Measurements from ENCODE around the gene SP5. TPM values are rescaled to one million over a fixed set of nuclear protein-coding genes. Genes with fewer than 3 reads are reported as not detected.
A peak's percentile ranks its signal among the peaks of the same experiment; 100 is the strongest.
"Not testable (repeated sequence)": the region's sequence is repeated elsewhere in the genome, so short reads cannot be mapped to it uniquely, and the experiment has no call there.

SP5 gene
- not detected for total RNA-seq

GRCh38 chr2:170715062-170715931, at the start of gene SP5:
TSS of gene SP5 (plus strand) at chr2:170715337. CDS start at chr2:170715513, 176 bp downstream.
- POLR2A ChIA-PET: interaction anchor here (0.6 kb wide), 1 partner anchor 197 kb away, joined by 3 read pairs; no protein-coding TSS in a partner anchor
- peaks cover 68% of the 10 kb centered on the region for H3K27me3 Mint-ChIP-seq
- no peaks in the 10 kb centered on the region for H3K9me3 Mint-ChIP-seq
- intact Hi-C loops (cut with micrococcal nuclease): loop anchor here (1.0 to 10.0 kb wide), 4 partner anchors 57 to 1370 kb away; partner anchors contain the start of genes DLX1, ERICH2 and GAD1
- peak; percentile 40 for DNase-seq
- CTCF ChIA-PET: interaction anchor here (1.1 to 3.1 kb wide), 6 partner anchors 36 to 354 kb away, joined by 4 to 18 read pairs (median 4); no protein-coding TSS in a partner anchor
- H3K4me1 Mint-ChIP-seq (ENCODE audit: low read depth): peaks cover 37% of the 10 kb centered on the region
- peaks cover 3% of the 10 kb centered on the region for H3K36me3 Mint-ChIP-seq
- H3K4me3 Mint-ChIP-seq: peak within 1 kb of the TSS; percentile 69
- H3K27ac Mint-ChIP-seq: no peak within 1 kb of the TSS

- POLR2A ChIA-PET: no interaction called here
- no peaks in the 10 kb centered on the region for H3K36me3 Mint-ChIP-seq
- no peak for DNase-seq
- H3K4me3 Mint-ChIP-seq: no peak overlapping the region
- peaks cover 13% of the 10 kb centered on the region for H3K27me3 Mint-ChIP-seq
- H3K27ac Mint-ChIP-seq: no peak overlapping the region
- H3K4me1 Mint-ChIP-seq (ENCODE audit: low read depth): no peaks in the 10 kb centered on the region
- no peaks in the 10 kb centered on the region for H3K9me3 Mint-ChIP-seq
- CTCF ChIA-PET: no interaction called here
- intact Hi-C loops (cut with micrococcal nuclease): no loop called here
Observed at GRCh38 chr2:170665743-170666142, 49.4 kb upstream of the SP5 start.

GRCh38 chr2:170669909-170670308, 45.2 kb upstream of the SP5 start:
- H3K4me3 Mint-ChIP-seq: no peak overlapping the region
- no peak for DNase-seq
- peaks cover 12% of the 10 kb centered on the region for H3K27me3 Mint-ChIP-seq
- no peaks in the 10 kb centered on the region for H3K9me3 Mint-ChIP-seq
- H3K27ac Mint-ChIP-seq: no peak overlapping the region
- POLR2A ChIA-PET: no interaction called here
- H3K36me3 Mint-ChIP-seq: no peaks in the 10 kb centered on the region
- CTCF ChIA-PET: interaction anchor here (0.7 kb wide), 1 partner anchor 139 kb away, joined by 3 read pairs; no protein-coding TSS in a partner anchor
- H3K4me1 Mint-ChIP-seq (ENCODE audit: low read depth): no peaks in the 10 kb centered on the region
- intact Hi-C loops (cut with micrococcal nuclease): no loop called here

GRCh38 chr2:170670651-170671050, 44.5 kb upstream of the SP5 start:
- no peak overlapping the region for H3K27ac Mint-ChIP-seq
- CTCF ChIA-PET: no interaction called here
- intact Hi-C loops (cut with micrococcal nuclease): no loop called here
- no peaks in the 10 kb centered on the region for H3K9me3 Mint-ChIP-seq
- H3K27me3 Mint-ChIP-seq: peaks cover 9% of the 10 kb centered on the region
- no peak overlapping the region for H3K4me3 Mint-ChIP-seq
- POLR2A ChIA-PET: no interaction called here
- no peaks in the 10 kb centered on the region for H3K4me1 Mint-ChIP-seq (ENCODE audit: low read depth)
- H3K36me3 Mint-ChIP-seq: no peaks in the 10 kb centered on the region
- DNase-seq: no peak

GRCh38 chr2:170671079-170671478, 44.1 kb upstream of the SP5 start:
- no peak for DNase-seq
- no peak overlapping the region for H3K4me3 Mint-ChIP-seq
- no peaks in the 10 kb centered on the region for H3K36me3 Mint-ChIP-seq
- intact Hi-C loops (cut with micrococcal nuclease): no loop called here
- H3K9me3 Mint-ChIP-seq: no peaks in the 10 kb centered on the region
- peaks cover 9% of the 10 kb centered on the region for H3K27me3 Mint-ChIP-seq
- CTCF ChIA-PET: no interaction called here
- no peak overlapping the region for H3K27ac Mint-ChIP-seq
- no peaks in the 10 kb centered on the region for H3K4me1 Mint-ChIP-seq (ENCODE audit: low read depth)
- POLR2A ChIA-PET: no interaction called here

GRCh38 chr2:170674282-170674681, 40.9 kb upstream of the SP5 start:
- CTCF ChIA-PET: interaction anchor here (0.9 kb wide), 1 partner anchor 142 kb away, joined by 3 read pairs; no protein-coding TSS in a partner anchor
- intact Hi-C loops (cut with micrococcal nuclease); POLR2A ChIA-PET; H3K27me3 Mint-ChIP-seq; H3K4me1 Mint-ChIP-seq (ENCODE audit: low read depth); H3K36me3 Mint-ChIP-seq; DNase-seq; H3K9me3 Mint-ChIP-seq; H3K4me3 Mint-ChIP-seq; H3K27ac Mint-ChIP-seq: not testable (repeated sequence)

GRCh38 chr2:170675701-170676100, 39.4 kb upstream of the SP5 start:
- POLR2A ChIA-PET: no interaction called here
- peaks cover 6% of the 10 kb centered on the region for H3K27me3 Mint-ChIP-seq
- CTCF ChIA-PET: no interaction called here
- no peak overlapping the region for H3K4me3 Mint-ChIP-seq
- peaks cover 3% of the 10 kb centered on the region for H3K4me1 Mint-ChIP-seq (ENCODE audit: low read depth)
- no peak overlapping the region for H3K27ac Mint-ChIP-seq
- no peaks in the 10 kb centered on the region for H3K36me3 Mint-ChIP-seq
- intact Hi-C loops (cut with micrococcal nuclease): no loop called here
- no peak for DNase-seq
- no peaks in the 10 kb centered on the region for H3K9me3 Mint-ChIP-seq

- no peaks in the 10 kb centered on the region for H3K9me3 Mint-ChIP-seq
Observed at GRCh38 chr2:170679607-170680079, 35.5 kb upstream of the SP5 start.

GRCh38 chr2:170680172-170680941, 34.8 kb upstream of the SP5 start:
- intact Hi-C loops (cut with micrococcal nuclease): no loop called here
- Mint-ChIP-seq H3K36me3 (no peaks in the 10 kb centered on the region), H3K27me3 (peaks cover 3% of the 10 kb centered on the region), H3K27ac (no peak overlapping the region), H3K4me3 (no peak overlapping the region), H3K4me1 (ENCODE audit: low read depth) (peaks cover 3% of the 10 kb centered on the region), H3K9me3 (no peaks in the 10 kb centered on the region)
- CTCF ChIA-PET: interaction anchor here (1.0 to 1.2 kb wide), 3 partner anchors 36 to 271 kb away, joined by 3 to 4 read pairs (median 3); partner anchors contain the start of gene SP5
- POLR2A ChIA-PET: no interaction called here
- no peak for DNase-seq

More at GRCh38 chr2:170679607-170680079, 35.5 kb upstream of the SP5 start:
- CTCF ChIA-PET: interaction anchor here (1.0 to 1.2 kb wide), 2 partner anchors 36 to 270 kb away, joined by 3 to 4 read pairs; partner anchors contain the start of gene SP5
- no peak overlapping the region for H3K4me3 Mint-ChIP-seq
- H3K36me3 Mint-ChIP-seq: no peaks in the 10 kb centered on the region
- H3K4me1 Mint-ChIP-seq (ENCODE audit: low read depth): peaks cover 3% of the 10 kb centered on the region
- POLR2A ChIA-PET: no interaction called here
- H3K27me3 Mint-ChIP-seq: peaks cover 5% of the 10 kb centered on the region
- intact Hi-C loops (cut with micrococcal nuclease): no loop called here
- no peak overlapping the region for H3K27ac Mint-ChIP-seq
- DNase-seq: no peak

GRCh38 chr2:170681311-170681710, 33.8 kb upstream of the SP5 start:
- Mint-ChIP-seq H3K4me3 (no peak overlapping the region), H3K27me3 (peaks cover 3% of the 10 kb centered on the region), H3K36me3 (no peaks in the 10 kb centered on the region), H3K4me1 (ENCODE audit: low read depth) (peaks cover 3% of the 10 kb centered on the region), H3K27ac (no peak overlapping the region), H3K9me3 (no peaks in the 10 kb centered on the region)
- ChIA-PET POLR2A (no interaction called here), CTCF (interaction anchor here (1.2 kb wide), 1 partner anchor 192 kb away, joined by 3 read pairs; no protein-coding TSS in a partner anchor)
- no peak for DNase-seq
- intact Hi-C loops (cut with micrococcal nuclease): no loop called here

- ChIA-PET POLR2A (no interaction called here), CTCF (no interaction called here)
- intact Hi-C loops (cut with micrococcal nuclease): no loop called here
- no peaks in the 10 kb centered on the region for H3K4me1 Mint-ChIP-seq (ENCODE audit: low read depth)
- DNase-seq: no peak
- H3K9me3 Mint-ChIP-seq: no peaks in the 10 kb centered on the region
- no peak overlapping the region for H3K27ac Mint-ChIP-seq
- no peak overlapping the region for H3K4me3 Mint-ChIP-seq
- H3K36me3 Mint-ChIP-seq: no peaks in the 10 kb centered on the region
- H3K27me3 Mint-ChIP-seq: peaks cover 6% of the 10 kb centered on the region
Observed at GRCh38 chr2:170685591-170685990, 29.5 kb upstream of the SP5 start.

- intact Hi-C loops (cut with micrococcal nuclease): no loop called here
- H3K27ac Mint-ChIP-seq: no peak overlapping the region
Observed at GRCh38 chr2:170689481-170689880, 25.7 kb upstream of the SP5 start.

More at GRCh38 chr2:170689481-170689880, 25.7 kb upstream of the SP5 start:
- no peaks in the 10 kb centered on the region for H3K4me1 Mint-ChIP-seq (ENCODE audit: low read depth)
- H3K4me3 Mint-ChIP-seq: no peak overlapping the region
- no peaks in the 10 kb centered on the region for H3K9me3 Mint-ChIP-seq
- POLR2A ChIA-PET: no interaction called here
- no peaks in the 10 kb centered on the region for H3K36me3 Mint-ChIP-seq
- H3K27me3 Mint-ChIP-seq: peaks cover 7% of the 10 kb centered on the region
- CTCF ChIA-PET: no interaction called here
- DNase-seq: no peak

All from activated CD4-positive, alpha-beta memory T cell treated with anti-CD3 and anti-CD28 coated beads for 36 hours (primary cell).